PC-9 (cell line): ENCODE measurements around the gene VENTX. TPM values are rescaled to one million over a fixed set of nuclear protein-coding genes. Genes with fewer than 3 reads are reported as not detected.

Experiments
- BruUV-seq: library from RNA; stranded (reverse); fragments of 400-500 nt; replicated peaks from 2 replicates; lab custom pipeline; 2021; lab: Mats Ljungman, UMichigan
- CTCF ChIA-PET: fragments of 300-600 bp; sonication (Branson Sonifier 250); formaldehyde crosslinking; loops from one replicate; lab custom pipeline; 2022; ENCODE audit warnings: antibody characterized with exemption; lab: Charles Lee
- POLR2A ChIA-PET: fragments of 300-600 bp; sonication (Branson Sonifier 250); formaldehyde crosslinking; loops from one replicate; lab custom pipeline; 2022; ENCODE audit warnings: antibody characterized with exemption; ENCODE audit not compliant: unreplicated experiment; lab: Charles Lee
- DNase-seq, 2 experiments: peaks; one replicate each; pipeline versions ENCODE4 v3.0.0 to v3.0.0-alpha.2; 2015 to 2022; ENCODE audit warnings: mixed read lengths in 1 of 2
- H2AFZ ChIP-seq: fragments of 200-600 bp; sonication (generic); 2 replicates; pipeline ENCODE4 v1.8.1; 2017; ENCODE audit warnings: antibody characterized with exemption
- H3F3A ChIP-seq: fragments of 200-600 bp; sonication (generic); 2 replicates; pipeline ENCODE4 v1.8.1; 2017; ENCODE audit warnings: antibody characterized with exemption, mild to moderate bottlenecking, low read depth; ENCODE audit not compliant: insufficient read depth
- H3K27ac ChIP-seq: fragments of 200-600 bp; sonication (generic); 2 replicates; pipeline ENCODE4 v1.6.1; 2016; ENCODE audit warnings: mixed run types
- H3K27me3 ChIP-seq: fragments of 200-600 bp; sonication (generic); 2 replicates; pipeline ENCODE4 v1.6.1; 2016; ENCODE audit warnings: low read depth, mixed run types; ENCODE audit not compliant: insufficient read depth
- H3K36me3 ChIP-seq: fragments of 200-600 bp; sonication (generic); 2 replicates; pipeline ENCODE4 v1.6.1; 2016; ENCODE audit warnings: low read depth, mixed run types
- H3K4me1 ChIP-seq: fragments of 200-600 bp; sonication (generic); replicated peaks from 2 replicates; pipeline ENCODE4 v1.6.1; 2016; ENCODE audit warnings: mixed run types; ENCODE audit not compliant: insufficient read depth
- H3K4me2 ChIP-seq: fragments of 200-600 bp; sonication (generic); 2 replicates; pipeline ENCODE4 v1.6.1; 2017; ENCODE audit warnings: mixed run types
- H3K4me3 ChIP-seq: fragments of 200-600 bp; sonication (generic); 2 replicates; pipeline ENCODE4 v1.6.1; 2016; ENCODE audit warnings: mixed run types
- H3K79me2 ChIP-seq: fragments of 200-600 bp; sonication (generic); 2 replicates; pipeline ENCODE4 v1.6.1; 2017; ENCODE audit warnings: low read depth, mixed run types
- H3K9me2 ChIP-seq: fragments of 200-600 bp; sonication (generic); 2 replicates; pipeline ENCODE4 v1.8.1; 2017; ENCODE audit warnings: mild to moderate bottlenecking; ENCODE audit not compliant: insufficient read depth
- H3K9me3 ChIP-seq: fragments of 200-600 bp; sonication (generic); 2 replicates; pipeline ENCODE4 v1.8.1; 2016; ENCODE audit warnings: low read depth; ENCODE audit not compliant: insufficient read depth
- H4K20me1 ChIP-seq: fragments of 200-600 bp; sonication (generic); 2 replicates; pipeline ENCODE4 v1.8.1; 2017; ENCODE audit not compliant: insufficient read depth
- CTCF ChIP-seq: fragments of 200-600 bp; sonication (generic); conservative IDR thresholded peaks from 2 replicates; pipeline ENCODE4 v1.6.1; 2017; ENCODE audit warnings: mixed run types, antibody characterized with exemption, mild to moderate bottlenecking, moderate library complexity
- EZH2 ChIP-seq: fragments of 200-600 bp; sonication (generic); IDR thresholded peaks from 2 replicates; pipeline ENCODE4 v1.8.0; 2017; ENCODE audit warnings: antibody characterized with exemption, low read depth
- intact Hi-C: fragments of 100-400 bp; cut with micrococcal nuclease; formaldehyde crosslinking; loops from one replicate; pipeline ENCODE4 v1.10.0; 2022; ENCODE audit not compliant: unreplicated experiment
- total RNA-seq: library from RNA; stranded (reverse); gene quantifications from 2 replicates; pipeline ENCODE4 v1.2.3, GENCODE V29; 2021

The VENTX gene
- total RNA-seq, 1 experiment from 2014 or later: not detected

GRCh38 chr10:133213641-133214467 is 23.8 kb upstream of the VENTX start:
- Histone ChIP-seq H3K4me2 (no peak overlapping the region), H3K9me3 (no peaks in the 10 kb centered on the region), H3K27ac (no peak overlapping the region), H3K4me1 (no peaks in the 10 kb centered on the region), H3K79me2 (no peaks in the 10 kb centered on the region), H3K27me3 (peaks cover 46% of the 10 kb centered on the region), H3K36me3 (no peaks in the 10 kb centered on the region), H3K9me2 (no peaks in the 10 kb centered on the region), H2AFZ (no peak overlapping the region), H3F3A (no peaks in the 10 kb centered on the region), H3K4me3 (no peak overlapping the region), H4K20me1 (no peaks in the 10 kb centered on the region)
- intact Hi-C loops: no loop called here
- ChIA-PET POLR2A (no interaction called here), CTCF (no interaction called here)
- no peak for TF ChIP-seq EZH2
- no peak for TF ChIP-seq CTCF
- no peak for DNase-seq
- BruUV-seq: no TSS peak

GRCh38 chr10:133214468-133215410 is 22.9 kb upstream of the VENTX start:
- ChIA-PET CTCF (no interaction called here), POLR2A (interaction anchor here (0.6 kb wide), 1 partner anchor 89 kb away, joined by 3 read pairs; no protein-coding TSS in a partner anchor)
- intact Hi-C loops: no loop called here
- Histone ChIP-seq H3F3A (no peaks in the 10 kb centered on the region), H2AFZ (no peak overlapping the region), H3K9me3 (no peaks in the 10 kb centered on the region), H3K27me3 (peaks cover 46% of the 10 kb centered on the region), H4K20me1 (no peaks in the 10 kb centered on the region), H3K36me3 (no peaks in the 10 kb centered on the region), H3K9me2 (no peaks in the 10 kb centered on the region), H3K4me2 (no peak overlapping the region), H3K79me2 (no peaks in the 10 kb centered on the region), H3K4me3 (no peak overlapping the region), H3K27ac (no peak overlapping the region), H3K4me1 (no peaks in the 10 kb centered on the region)
- BruUV-seq: no TSS peak
- DNase-seq: no peak
- TF ChIP-seq CTCF: no peak
- no peak for TF ChIP-seq EZH2

- TF ChIP-seq EZH2: no peak
- no peak for TF ChIP-seq CTCF
Measured at GRCh38 chr10:133215586-133215985, 22.1 kb upstream of the VENTX start.

More at GRCh38 chr10:133215586-133215985, 22.1 kb upstream of the VENTX start:
- Histone ChIP-seq H3F3A (no peaks in the 10 kb centered on the region), H3K9me2 (no peaks in the 10 kb centered on the region), H3K4me1 (no peaks in the 10 kb centered on the region), H3K4me3 (no peak overlapping the region), H2AFZ (no peak overlapping the region), H3K4me2 (no peak overlapping the region), H4K20me1 (no peaks in the 10 kb centered on the region), H3K36me3 (no peaks in the 10 kb centered on the region), H3K79me2 (no peaks in the 10 kb centered on the region), H3K27me3 (peaks cover 46% of the 10 kb centered on the region), H3K9me3 (no peaks in the 10 kb centered on the region), H3K27ac (no peak overlapping the region)
- intact Hi-C loops: no loop called here
- no TSS peak for BruUV-seq
- no peak for DNase-seq
- ChIA-PET POLR2A (no interaction called here), CTCF (no interaction called here)
